ENCODE measurements around the gene GABRR2. TPM values are rescaled to one million over a fixed set of nuclear protein-coding genes. Genes with fewer than 3 reads are reported as not detected.

GABRR2 gene
- total RNA-seq, 3 donors from 2014 or later (not counting 1 experiment from before 2014, with no cell fraction given), result 0.57 to 2.2 (median 1.0) TPM

- H3K4me3 Mint-ChIP-seq, result no peak overlapping the region
- no peak for DNase-seq
- intact Hi-C loops (cut with micrococcal nuclease), result no loop called here
- WGBS (ENCODE audit: insufficient coverage), result 95% methylated on average over 6 of the region's 6 CpGs
- H3K27ac Mint-ChIP-seq, result no peak overlapping the region
- no peaks in the 10 kb centered on the region for H3K4me1 ChIP-seq (ENCODE audit: control insufficient read depth, insufficient read depth, low read length)
- H3K9me3 Mint-ChIP-seq, result no peaks in the 10 kb centered on the region
- ATAC-seq, result no peak
- H3K27me3 ChIP-seq (ENCODE audit: control insufficient read depth, insufficient read depth, low read length), result no peaks in the 10 kb centered on the region
- no peak overlapping the region for H3K4me3 ChIP-seq (ENCODE audit: low read length)
- H3K36me3 Mint-ChIP-seq, result no peaks in the 10 kb centered on the region
- no peak for TF ChIP-seq CTCF (IDR thresholded peaks at IDR 0.05)
- no peaks in the 10 kb centered on the region for H3K36me3 ChIP-seq (ENCODE audit: control insufficient read depth, insufficient read depth, low read length)
- H3K27me3 Mint-ChIP-seq (ENCODE audit: low read depth in 2 of 2), result peaks cover 0 to 4% of the 10 kb centered on the region in 2 donors
- H3K4me1 Mint-ChIP-seq, result no peaks in the 10 kb centered on the region
- H3K9me3 ChIP-seq (ENCODE audit: control insufficient read depth, insufficient read depth, low read length), result no peaks in the 10 kb centered on the region
- H3K27ac ChIP-seq (ENCODE audit: low read length), result no peak overlapping the region
Observed at GRCh38 chr6:89257346-89257745, 57.8 kb downstream of the GABRR2 start.

- no peak overlapping the region for H3K27ac ChIP-seq (ENCODE audit: low read length)
- Mint-ChIP-seq H3K27ac (no peak overlapping the region), H3K4me1 (no peaks in the 10 kb centered on the region), H3K4me3 (no peak overlapping the region), H3K36me3 (no peaks in the 10 kb centered on the region), H3K9me3 (no peaks in the 10 kb centered on the region), H3K27me3 (ENCODE audit: low read depth in 2 of 2) (peaks cover 0 to 10% of the 10 kb centered on the region in 2 donors)
- WGBS (ENCODE audit: insufficient coverage), result 91% methylated on average over 4 of the region's 4 CpGs
- no peaks in the 10 kb centered on the region for H3K36me3 ChIP-seq (ENCODE audit: control insufficient read depth, insufficient read depth, low read length)
- ATAC-seq, result no peak
- DNase-seq, result no peak
- no peak overlapping the region for H3K4me3 ChIP-seq (ENCODE audit: low read length)
- TF ChIP-seq CTCF (IDR thresholded peaks at IDR 0.05), result no peak
- intact Hi-C loops (cut with micrococcal nuclease), result no loop called here
- no peaks in the 10 kb centered on the region for H3K27me3 ChIP-seq (ENCODE audit: control insufficient read depth, insufficient read depth, low read length)
- no peaks in the 10 kb centered on the region for H3K9me3 ChIP-seq (ENCODE audit: control insufficient read depth, insufficient read depth, low read length)
- H3K4me1 ChIP-seq (ENCODE audit: control insufficient read depth, insufficient read depth, low read length), result no peaks in the 10 kb centered on the region
Observed at GRCh38 chr6:89255417-89255816, 59.7 kb downstream of the GABRR2 start.

GRCh38 chr6:89254569-89254968 lies 60.5 kb downstream of the GABRR2 start:
- ATAC-seq (no peak), DNase-seq (no peak)
- Histone ChIP-seq H3K4me1 (ENCODE audit: control insufficient read depth, insufficient read depth, low read length) (no peaks in the 10 kb centered on the region), H3K27me3 (ENCODE audit: control insufficient read depth, insufficient read depth, low read length) (no peaks in the 10 kb centered on the region), H3K27ac (ENCODE audit: low read length) (no peak overlapping the region), H3K4me3 (ENCODE audit: low read length) (no peak overlapping the region), H3K36me3 (ENCODE audit: control insufficient read depth, insufficient read depth, low read length) (no peaks in the 10 kb centered on the region), H3K9me3 (ENCODE audit: control insufficient read depth, insufficient read depth, low read length) (no peaks in the 10 kb centered on the region)
- no peak for TF ChIP-seq CTCF (IDR thresholded peaks at IDR 0.05)
- H3K4me3 Mint-ChIP-seq, result no peak overlapping the region
- H3K27ac Mint-ChIP-seq, result no peak overlapping the region
- no peaks in the 10 kb centered on the region for H3K36me3 Mint-ChIP-seq
- peaks cover 0 to 10% of the 10 kb centered on the region in 2 donors for H3K27me3 Mint-ChIP-seq (ENCODE audit: low read depth in 2 of 2)
- H3K9me3 Mint-ChIP-seq, result no peaks in the 10 kb centered on the region
- no peaks in the 10 kb centered on the region for H3K4me1 Mint-ChIP-seq
- intact Hi-C loops (cut with micrococcal nuclease), result no loop called here

- Histone ChIP-seq H3K4me3 (ENCODE audit: low read length) (no peak overlapping the region), H3K9me3 (ENCODE audit: control insufficient read depth, insufficient read depth, low read length) (no peaks in the 10 kb centered on the region), H3K4me1 (ENCODE audit: control insufficient read depth, insufficient read depth, low read length) (no peaks in the 10 kb centered on the region), H3K27me3 (ENCODE audit: control insufficient read depth, insufficient read depth, low read length) (no peaks in the 10 kb centered on the region), H3K36me3 (ENCODE audit: control insufficient read depth, insufficient read depth, low read length) (no peaks in the 10 kb centered on the region), H3K27ac (ENCODE audit: low read length) (no peak overlapping the region)
- no peak overlapping the region for H3K4me3 Mint-ChIP-seq
- DNase-seq (no peak), ATAC-seq (no peak)
- H3K36me3 Mint-ChIP-seq, result no peaks in the 10 kb centered on the region
- no peaks in the 10 kb centered on the region for H3K4me1 Mint-ChIP-seq
- intact Hi-C loops (cut with micrococcal nuclease), result no loop called here
- H3K9me3 Mint-ChIP-seq, result no peaks in the 10 kb centered on the region
- H3K27ac Mint-ChIP-seq, result no peak overlapping the region
- TF ChIP-seq CTCF (IDR thresholded peaks at IDR 0.05), result no peak
- WGBS (ENCODE audit: insufficient coverage), result 44% methylated on average over 2 of the region's 2 CpGs
- peaks cover 0 to 13% of the 10 kb centered on the region in 2 donors for H3K27me3 Mint-ChIP-seq (ENCODE audit: low read depth in 2 of 2)
Observed at GRCh38 chr6:89252907-89253306, 62.2 kb downstream of the GABRR2 start.

Measured in natural killer cell (primary cell).